Measurements from ENCODE around the gene PID1.

- TF ChIP-seq EZH2 (IDR thresholded peaks at IDR 0.05; ENCODE audit: low read depth) (no peak), CTCF (conservative IDR thresholded peaks at IDR 0.05) (no peak)
Measured at GRCh38 chr2:229089776-229090175, 181.3 kb downstream of the PID1 start.

Data from PC-9 (cell line).